ENCODE results near the gene SPTBN1. TPM values are rescaled to one million over a fixed set of nuclear protein-coding genes. Genes with fewer than 3 reads are reported as not detected.

Gene SPTBN1
- total RNA-seq, 1 donor from 2014 or later = 983 TPM

- no peaks in the 10 kb centered on the region for H3K9me3 Mint-ChIP-seq (ENCODE audit: unreplicated experiment)
- peaks cover 23% of the 10 kb centered on the region for H3K36me3 Mint-ChIP-seq (ENCODE audit: low read depth, unreplicated experiment)
- peaks cover 8% of the 10 kb centered on the region for H3K27me3 Mint-ChIP-seq (ENCODE audit: unreplicated experiment)
- DNase-seq (ENCODE audit: low spot score) = no peak
- H3K4me3 Mint-ChIP-seq (ENCODE audit: unreplicated experiment) = peak overlapping the region; percentile 37
- H3K27ac Mint-ChIP-seq (ENCODE audit: unreplicated experiment) = no peak overlapping the region
- no peak for TF ChIP-seq CTCF (IDR thresholded peaks at IDR 0.05; ENCODE audit: unreplicated experiment)
- peaks cover 68% of the 10 kb centered on the region for H3K4me1 Mint-ChIP-seq (ENCODE audit: unreplicated experiment)
Observed at GRCh38 chr2:54549430-54549829, 93.3 kb downstream of the SPTBN1 start.

- no peak overlapping the region for H3K4me3 Mint-ChIP-seq (ENCODE audit: unreplicated experiment)
- no peaks in the 10 kb centered on the region for H3K9me3 Mint-ChIP-seq (ENCODE audit: unreplicated experiment)
Observed at GRCh38 chr2:54549917-54550518, 93.9 kb downstream of the SPTBN1 start.

GRCh38 chr2:54550547-54550946 is 94.4 kb downstream of the SPTBN1 start:
- Mint-ChIP-seq H3K4me1 (ENCODE audit: unreplicated experiment) (peaks cover 79% of the 10 kb centered on the region), H3K36me3 (ENCODE audit: low read depth, unreplicated experiment) (peaks cover 34% of the 10 kb centered on the region), H3K4me3 (ENCODE audit: unreplicated experiment) (no peak overlapping the region), H3K27me3 (ENCODE audit: unreplicated experiment) (peaks cover 14% of the 10 kb centered on the region), H3K27ac (ENCODE audit: unreplicated experiment) (no peak overlapping the region), H3K9me3 (ENCODE audit: unreplicated experiment) (no peaks in the 10 kb centered on the region)
- TF ChIP-seq CTCF (IDR thresholded peaks at IDR 0.05; ENCODE audit: unreplicated experiment) = no peak
- no peak for DNase-seq (ENCODE audit: low spot score)

More at GRCh38 chr2:54549917-54550518, 93.9 kb downstream of the SPTBN1 start:
- H3K4me1 Mint-ChIP-seq (ENCODE audit: unreplicated experiment) = peaks cover 73% of the 10 kb centered on the region
- no peak for DNase-seq (ENCODE audit: low spot score)
- peaks cover 12% of the 10 kb centered on the region for H3K27me3 Mint-ChIP-seq (ENCODE audit: unreplicated experiment)
- H3K36me3 Mint-ChIP-seq (ENCODE audit: low read depth, unreplicated experiment) = peaks cover 29% of the 10 kb centered on the region
- TF ChIP-seq CTCF (IDR thresholded peaks at IDR 0.05; ENCODE audit: unreplicated experiment) = no peak
- no peak overlapping the region for H3K27ac Mint-ChIP-seq (ENCODE audit: unreplicated experiment)

- TF ChIP-seq CTCF (IDR thresholded peaks at IDR 0.05; ENCODE audit: unreplicated experiment) = no peak
- peaks cover 18% of the 10 kb centered on the region for H3K27me3 Mint-ChIP-seq (ENCODE audit: unreplicated experiment)
- peaks cover 40% of the 10 kb centered on the region for H3K36me3 Mint-ChIP-seq (ENCODE audit: low read depth, unreplicated experiment)
- no peak for DNase-seq (ENCODE audit: low spot score)
- H3K27ac Mint-ChIP-seq (ENCODE audit: unreplicated experiment) = peak overlapping the region; percentile 75
- peaks cover 81% of the 10 kb centered on the region for H3K4me1 Mint-ChIP-seq (ENCODE audit: unreplicated experiment)
- H3K9me3 Mint-ChIP-seq (ENCODE audit: unreplicated experiment) = no peaks in the 10 kb centered on the region
- H3K4me3 Mint-ChIP-seq (ENCODE audit: unreplicated experiment) = peak overlapping the region; percentile 21
Observed at GRCh38 chr2:54551123-54551756, 95.1 kb downstream of the SPTBN1 start.

GRCh38 chr2:54553075-54553474 is 96.9 kb downstream of the SPTBN1 start:
- Mint-ChIP-seq H3K4me1 (ENCODE audit: unreplicated experiment) (peaks cover 88% of the 10 kb centered on the region), H3K36me3 (ENCODE audit: low read depth, unreplicated experiment) (peaks cover 44% of the 10 kb centered on the region), H3K9me3 (ENCODE audit: unreplicated experiment) (no peaks in the 10 kb centered on the region), H3K27me3 (ENCODE audit: unreplicated experiment) (peaks cover 30% of the 10 kb centered on the region), H3K4me3 (ENCODE audit: unreplicated experiment) (peak overlapping the region; percentile 68), H3K27ac (ENCODE audit: unreplicated experiment) (peak overlapping the region; percentile 85)
- no peak for TF ChIP-seq CTCF (IDR thresholded peaks at IDR 0.05; ENCODE audit: unreplicated experiment)
- no peak for DNase-seq (ENCODE audit: low spot score)

All from endothelial cell (in vitro differentiated cells).